ENCODE results near the gene TUBGCP3.

GRCh38 chr13:112603641-112604225 is 15.8 kb upstream of the TUBGCP3 start:
- TF ChIP-seq CTCF (conservative IDR thresholded peaks at IDR 0.05) = no peak
- no peak for TF ChIP-seq EZH2 (IDR thresholded peaks at IDR 0.05; ENCODE audit: low read depth)

Data from PC-9 (cell line).